Fibroblast of lung (primary cell): ENCODE data around the gene KIAA1958.

ENCODE experiments used
- CTCF ChIP-seq, 2 donors: IDR thresholded peaks in 1 of 2; conservative IDR thresholded peaks in 1 of 2; 1 replicate in 1 of 2; 2 replicates in 1 of 2; pipeline ENCODE4 v1.5.1; 2011 to 2012; ENCODE audit warnings: low read length in 2 of 2, control low read depth in 1 of 2, inconsistent platforms in 1 of 2, low read depth in 1 of 2, mild to moderate bottlenecking in 1 of 2
- EZH2 ChIP-seq: IDR thresholded peaks from 2 replicates; pipeline ENCODE4 v1.5.1; 2012; ENCODE audit warnings: low read length, control low read depth, mild to moderate bottlenecking; ENCODE audit errors: missing control alignments

- no peak for TF ChIP-seq EZH2
- TF ChIP-seq CTCF (conservative IDR thresholded peaks at IDR 0.05 in 1 of 2, IDR thresholded peaks at IDR 0.05 in 1 of 2; ENCODE audit: low read depth in 1 of 2, low read length in 2 of 2), result no peak
Measured at GRCh38 chr9:112574008-112574407, 87.4 kb downstream of the KIAA1958 start.
